Lower leg skin (tissue), 4 donors: ENCODE measurements around the gene IKZF1. TPM values are rescaled to one million over a fixed set of nuclear protein-coding genes. Genes with fewer than 3 reads are reported as not detected.

Source experiments
- DNase-seq, 2 donors: peaks; one replicate each; pipeline ENCODE4 v3.0.0-alpha.2; 2019; ENCODE audit warnings: low spot score in 2 of 2
- H3K4me3 ChIP-seq: fragments of 200-600 bp; sonication (generic); 2 replicates; pipeline ENCODE4 v1.5.1; 2017; ENCODE audit warnings: mild to moderate bottlenecking, low read depth; ENCODE audit not compliant: poor library complexity, severe bottlenecking
- POLR2A ChIP-seq, 2 donors: fragments of 450-650 bp; IDR thresholded peaks; one replicate each; pipeline ENCODE4 v1.6.1; 2016 to 2017; ENCODE audit warnings: antibody characterized with exemption in 2 of 2, mild to moderate bottlenecking in 1 of 2, moderate library complexity in 1 of 2
- WGBS, 2 donors: methylation state at CpG; one replicate each; pipeline ENCODE4 v1.1.5; 2018; 5-methylcytosine and 5-hydroxymethylcytosine counted together
- intact Hi-C: fragments of 100-400 bp; cut with DNase I; formaldehyde crosslinking; loops from one replicate; pipeline ENCODE4 v1.15.0; 2023; ENCODE audit warnings: low total_unique reads
- total RNA-seq, 4 donors: library from RNA; depleted of rRNA; stranded (reverse); fragments of >200 nt; gene quantifications; one replicate each; pipeline ENCODE4 v1.1.0, GENCODE V29; 2016
- TF ChIP-seq, protein P1 (sequence below), 3 donors: fragments of 450-650 bp; IDR thresholded peaks; one replicate each; pipeline ENCODE4 v1.5.1; 2016; ENCODE audit warnings: antibody characterized with exemption in 3 of 3, mild to moderate bottlenecking in 3 of 3, moderate library complexity in 2 of 3

IKZF1 gene
- total RNA-seq, 4 donors from 2014 or later, result 5.3 to 10.8 (median 7.6) TPM

- TF ChIP-seq, protein P1, sequence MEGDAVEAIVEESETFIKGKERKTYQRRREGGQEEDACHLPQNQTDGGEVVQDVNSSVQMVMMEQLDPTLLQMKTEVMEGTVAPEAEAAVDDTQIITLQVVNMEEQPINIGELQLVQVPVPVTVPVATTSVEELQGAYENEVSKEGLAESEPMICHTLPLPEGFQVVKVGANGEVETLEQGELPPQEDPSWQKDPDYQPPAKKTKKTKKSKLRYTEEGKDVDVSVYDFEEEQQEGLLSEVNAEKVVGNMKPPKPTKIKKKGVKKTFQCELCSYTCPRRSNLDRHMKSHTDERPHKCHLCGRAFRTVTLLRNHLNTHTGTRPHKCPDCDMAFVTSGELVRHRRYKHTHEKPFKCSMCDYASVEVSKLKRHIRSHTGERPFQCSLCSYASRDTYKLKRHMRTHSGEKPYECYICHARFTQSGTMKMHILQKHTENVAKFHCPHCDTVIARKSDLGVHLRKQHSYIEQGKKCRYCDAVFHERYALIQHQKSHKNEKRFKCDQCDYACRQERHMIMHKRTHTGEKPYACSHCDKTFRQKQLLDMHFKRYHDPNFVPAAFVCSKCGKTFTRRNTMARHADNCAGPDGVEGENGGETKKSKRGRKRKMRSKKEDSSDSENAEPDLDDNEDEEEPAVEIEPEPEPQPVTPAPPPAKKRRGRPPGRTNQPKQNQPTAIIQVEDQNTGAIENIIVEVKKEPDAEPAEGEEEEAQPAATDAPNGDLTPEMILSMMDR (IDR thresholded peaks at IDR 0.05), result no peak
- no peak for TF ChIP-seq POLR2A (IDR thresholded peaks at IDR 0.05)
- intact Hi-C loops, result no loop called here
- WGBS, 2 donors, result 92% methylated on average over 6 of the region's 6 CpGs
- DNase-seq, result no peak
- H3K4me3 ChIP-seq, result no peak overlapping the region
Observed at GRCh38 chr7:50422858-50423257, 118.3 kb downstream of the IKZF1 start.

DNA sequence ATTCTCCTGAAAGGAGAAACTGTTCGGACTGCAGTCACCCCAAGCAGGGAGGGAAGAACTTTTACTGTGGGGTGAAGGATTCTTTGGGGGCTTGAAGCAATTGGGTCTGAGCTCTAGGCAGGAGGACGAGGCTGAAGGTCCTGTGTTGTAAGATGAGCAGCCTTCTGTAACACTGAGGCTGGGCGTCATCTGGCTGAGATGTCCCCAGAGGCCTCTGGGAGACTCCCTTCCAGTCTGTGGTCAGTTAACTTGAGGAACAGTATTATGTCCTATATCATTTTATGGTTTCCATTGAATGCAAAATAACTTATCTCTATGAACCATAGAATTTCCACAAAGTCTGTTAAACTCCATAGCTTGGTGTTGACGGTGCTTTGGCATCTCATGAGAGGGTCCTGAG is 119.3 kb downstream of the IKZF1 start:
- TF ChIP-seq, protein P1 (IDR thresholded peaks at IDR 0.05), result no peak
- TF ChIP-seq POLR2A (IDR thresholded peaks at IDR 0.05), result no peak
- intact Hi-C loops, result no loop called here
- DNase-seq, result no peak
- H3K4me3 ChIP-seq, result no peak overlapping the region
- WGBS, 2 donors, result 61 to 84% methylated on average over 4 of the region's 4 CpGs

DNA sequence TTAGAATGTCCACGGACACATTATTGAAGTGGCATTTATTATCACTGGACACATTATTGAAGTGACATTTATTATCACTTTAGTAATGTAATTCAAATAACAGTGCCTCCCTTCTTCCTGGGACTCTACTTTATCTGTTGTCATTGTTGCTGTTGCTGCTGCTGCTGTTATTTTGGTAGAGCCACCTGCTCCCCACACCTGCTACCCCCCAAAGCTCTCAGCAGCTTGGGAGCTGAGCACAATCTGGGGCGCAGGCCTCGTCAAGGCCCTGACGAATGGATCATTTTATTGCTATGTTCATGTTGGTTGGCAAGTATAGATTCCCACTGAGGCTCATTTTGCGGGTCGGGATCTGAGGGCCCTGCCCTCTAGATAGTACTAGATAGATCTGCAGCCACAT is 120.8 kb downstream of the IKZF1 start:
- no peak for DNase-seq
- 92 to 93% methylated on average over 6 of the region's 6 CpGs for WGBS, 2 donors
- H3K4me3 ChIP-seq, result no peak overlapping the region
- TF ChIP-seq, protein P1 (IDR thresholded peaks at IDR 0.05), result no peak
- no peak for TF ChIP-seq POLR2A (IDR thresholded peaks at IDR 0.05)
- intact Hi-C loops, result no loop called here

GRCh38 chr7:50426280-50427045 is 121.9 kb downstream of the IKZF1 start:
- no peak for TF ChIP-seq POLR2A (IDR thresholded peaks at IDR 0.05)
- TF ChIP-seq, protein P1 (IDR thresholded peaks at IDR 0.05), result no peak
- WGBS, 2 donors, result 93 to 98% methylated on average over 5 of the region's 5 CpGs
- no peak for DNase-seq
- H3K4me3 ChIP-seq, result no peak overlapping the region
- intact Hi-C loops, result no loop called here

GRCh38 chr7:50427518-50427917 is 123.0 kb downstream of the IKZF1 start:
- WGBS, 2 donors, result 92 to 95% methylated on average over 2 of the region's 2 CpGs

More at GRCh38 chr7:50427518-50427917, 123.0 kb downstream of the IKZF1 start:
- TF ChIP-seq POLR2A (IDR thresholded peaks at IDR 0.05), result no peak
- TF ChIP-seq, protein P1 (IDR thresholded peaks at IDR 0.05), result no peak
- intact Hi-C loops, result no loop called here
- H3K4me3 ChIP-seq, result no peak overlapping the region
- DNase-seq, result no peak
